ENCODE results near the gene ADAMTS15.
A peak's percentile ranks its signal among the peaks of the same experiment; 100 is the strongest.

ADAMTS15 gene

DNA sequence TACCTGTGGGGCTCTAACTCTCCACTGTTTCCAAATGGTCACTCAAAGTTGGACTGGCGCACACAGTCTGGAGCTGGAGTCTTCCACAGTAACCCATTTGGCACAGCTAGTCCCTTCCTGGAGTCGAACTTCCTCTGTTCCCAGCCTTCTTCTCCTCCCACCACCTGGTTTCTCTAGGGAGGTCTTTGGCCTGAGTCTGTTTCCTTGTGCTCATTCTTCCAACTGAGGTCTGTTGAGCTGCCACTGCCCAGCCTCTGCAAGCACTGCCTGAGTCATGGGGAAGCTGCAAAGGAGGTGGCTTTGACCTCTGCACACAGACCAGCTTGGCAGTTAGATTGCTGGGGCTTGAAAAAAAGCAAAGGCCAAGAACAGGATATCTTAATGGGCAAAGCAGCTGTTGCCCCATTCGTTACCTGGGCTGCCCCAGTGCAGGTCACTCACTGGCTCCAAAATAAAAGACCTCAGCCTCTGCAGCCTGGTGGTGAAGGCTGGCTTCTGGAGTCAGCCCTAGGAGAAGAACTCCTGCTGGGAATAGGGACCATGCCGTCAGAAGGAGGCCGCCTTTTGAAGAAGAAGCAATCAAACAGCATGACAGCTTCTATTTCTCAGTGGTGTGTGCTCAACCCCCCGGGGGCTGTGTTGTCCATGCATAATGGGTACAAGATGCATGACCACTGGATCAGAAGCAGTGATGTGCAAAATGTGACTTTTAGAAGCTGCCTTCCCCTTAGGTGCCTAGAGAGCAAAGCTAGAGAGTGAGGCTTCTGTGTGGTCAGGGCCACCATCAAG, 3.0 kb downstream of the ADAMTS15 start:
- no peak overlapping the region for H3K4me2 ChIP-seq (ENCODE audit: low read length, poor library complexity, severe bottlenecking)
- H4K91ac ChIP-seq (ENCODE audit: low read length), result no peak overlapping the region
- H2BK12ac ChIP-seq (ENCODE audit: low read length in 2 of 2), result peak overlapping the region in 1 of 2 experiments; percentile 32
- H3K27me3 ChIP-seq (ENCODE audit: control insufficient read depth in 1 of 2, insufficient read depth in 1 of 2, low read length in 2 of 2), result peaks cover 0 to 7% of the 10 kb centered on the region in 2 experiments
- H2AFZ ChIP-seq (ENCODE audit: low read depth, low read length), result no peak overlapping the region
- no peak overlapping the region for H4K8ac ChIP-seq (ENCODE audit: low read length)
- no peak overlapping the region for H3K18ac ChIP-seq (ENCODE audit: low read depth in 1 of 2, low read length in 2 of 2)
- peak overlapping the region; percentile 90 for H3K9ac ChIP-seq (ENCODE audit: low read length)
- no peak overlapping the region for H2BK5ac ChIP-seq (ENCODE audit: low read depth, low read length, poor library complexity, severe bottlenecking)
- H2BK120ac ChIP-seq (ENCODE audit: low read depth, low read length), result no peak overlapping the region
- H3K4ac ChIP-seq (ENCODE audit: low read depth in 1 of 2, low read length in 2 of 2), result no peak overlapping the region
- H3K4me3 ChIP-seq (ENCODE audit: insufficient read depth in 1 of 2, low read depth in 1 of 2, low read length in 2 of 2), result peak overlapping the region in 1 of 2 experiments; percentile 97
- H2AK5ac ChIP-seq (ENCODE audit: low read length, severe bottlenecking), result no peak overlapping the region
- peak; percentile 33 for DNase-seq
- peaks cover 33% of the 10 kb centered on the region for H3K4me1 ChIP-seq (ENCODE audit: control insufficient read depth, insufficient read depth, low read depth, low read length)
- H3K27ac ChIP-seq (ENCODE audit: low read length, poor library complexity, severe bottlenecking), result no peak overlapping the region
- H3K36me3 ChIP-seq (ENCODE audit: control insufficient read depth in 1 of 2, insufficient read depth in 2 of 2, low read depth in 1 of 2, low read length in 2 of 2), result peaks cover 0 to 22% of the 10 kb centered on the region in 2 experiments
- no peaks in the 10 kb centered on the region for H3K9me3 ChIP-seq (ENCODE audit: control insufficient read depth, low read length)
- no peak overlapping the region for H2BK15ac ChIP-seq (ENCODE audit: low read depth, poor library complexity, severe bottlenecking)
- H3K14ac ChIP-seq (ENCODE audit: low read length in 2 of 2), result no peak overlapping the region
- no peaks in the 10 kb centered on the region for H3K79me1 ChIP-seq (replicated peaks; ENCODE audit: low read length, poor library complexity, severe bottlenecking)
- H3K23ac ChIP-seq (ENCODE audit: low read length in 2 of 2), result no peak overlapping the region
- WGBS, result 71% methylated on average over 6 of the region's 6 CpGs

DNA sequence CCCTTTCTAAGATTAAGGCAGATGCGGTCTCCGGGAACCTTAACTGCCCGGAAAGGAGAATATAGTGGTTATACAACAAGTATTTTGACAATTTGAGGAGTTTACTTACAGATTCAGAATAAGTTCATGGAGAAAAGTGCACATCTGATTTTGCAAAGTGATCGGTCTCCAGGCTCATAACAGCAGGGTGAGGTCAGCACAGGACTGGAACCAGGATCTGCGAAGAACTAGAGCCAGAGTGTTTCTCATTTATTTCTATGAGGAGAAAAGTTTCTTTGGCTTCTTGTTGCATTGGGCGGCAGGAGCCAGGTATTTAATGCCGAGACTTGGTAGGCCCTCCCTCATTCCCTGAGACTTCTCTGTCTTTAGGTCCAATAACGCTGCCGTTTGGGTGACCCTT, 3.7 kb downstream of the ADAMTS15 start:
- no peak for DNase-seq
- H2BK15ac ChIP-seq (ENCODE audit: low read depth, poor library complexity, severe bottlenecking), result no peak overlapping the region
- 96% methylated on average over 7 of the region's 9 CpGs for WGBS
- no peak overlapping the region for H3K14ac ChIP-seq (ENCODE audit: low read length in 2 of 2)
- H2BK5ac ChIP-seq (ENCODE audit: low read depth, low read length, poor library complexity, severe bottlenecking), result no peak overlapping the region
- H3K9ac ChIP-seq (ENCODE audit: low read length), result peak overlapping the region; percentile 90
- peaks cover 0 to 7% of the 10 kb centered on the region in 2 experiments for H3K27me3 ChIP-seq (ENCODE audit: control insufficient read depth in 1 of 2, insufficient read depth in 1 of 2, low read length in 2 of 2)
- no peak overlapping the region for H3K4ac ChIP-seq (ENCODE audit: low read depth in 1 of 2, low read length in 2 of 2)
- no peaks in the 10 kb centered on the region for H3K79me1 ChIP-seq (replicated peaks; ENCODE audit: low read length, poor library complexity, severe bottlenecking)
- no peak overlapping the region for H2AFZ ChIP-seq (ENCODE audit: low read depth, low read length)
- no peak overlapping the region for H3K27ac ChIP-seq (ENCODE audit: low read length, poor library complexity, severe bottlenecking)
- no peak overlapping the region for H2BK120ac ChIP-seq (ENCODE audit: low read depth, low read length)
- H3K4me1 ChIP-seq (ENCODE audit: control insufficient read depth, insufficient read depth, low read depth, low read length), result peaks cover 33% of the 10 kb centered on the region
- no peak overlapping the region for H2AK5ac ChIP-seq (ENCODE audit: low read length, severe bottlenecking)
- H2BK12ac ChIP-seq (ENCODE audit: low read length in 2 of 2), result no peak overlapping the region
- H3K4me3 ChIP-seq (ENCODE audit: insufficient read depth in 1 of 2, low read depth in 1 of 2, low read length in 2 of 2), result peak overlapping the region in 1 of 2 experiments; percentile 97
- no peak overlapping the region for H3K18ac ChIP-seq (ENCODE audit: low read depth in 1 of 2, low read length in 2 of 2)
- H4K8ac ChIP-seq (ENCODE audit: low read length), result no peak overlapping the region
- no peaks in the 10 kb centered on the region for H3K9me3 ChIP-seq (ENCODE audit: control insufficient read depth, low read length)
- no peak overlapping the region for H4K91ac ChIP-seq (ENCODE audit: low read length)
- H3K36me3 ChIP-seq (ENCODE audit: control insufficient read depth in 1 of 2, insufficient read depth in 2 of 2, low read depth in 1 of 2, low read length in 2 of 2), result peaks cover 0 to 28% of the 10 kb centered on the region in 2 experiments
- no peak overlapping the region for H3K4me2 ChIP-seq (ENCODE audit: low read length, poor library complexity, severe bottlenecking)
- no peak overlapping the region for H3K23ac ChIP-seq (ENCODE audit: low read length in 2 of 2)

GRCh38 chr11:130452940-130453339, 4.5 kb downstream of the ADAMTS15 start:
- H2BK15ac ChIP-seq (ENCODE audit: low read depth, poor library complexity, severe bottlenecking), result no peak overlapping the region
- WGBS, result 68% methylated on average over 2 of the region's 6 CpGs
- H2BK5ac ChIP-seq (ENCODE audit: low read depth, low read length, poor library complexity, severe bottlenecking), result no peak overlapping the region
- no peak overlapping the region for H2BK120ac ChIP-seq (ENCODE audit: low read depth, low read length)
- H3K23ac ChIP-seq (ENCODE audit: low read length in 2 of 2), result no peak overlapping the region
- H3K4ac ChIP-seq (ENCODE audit: low read depth in 1 of 2, low read length in 2 of 2), result no peak overlapping the region
- H3K4me2 ChIP-seq (ENCODE audit: low read length, poor library complexity, severe bottlenecking), result no peak overlapping the region
- H3K9me3 ChIP-seq (ENCODE audit: control insufficient read depth, low read length), result no peaks in the 10 kb centered on the region
- no peak for DNase-seq
- H4K8ac ChIP-seq (ENCODE audit: low read length), result no peak overlapping the region
- no peak overlapping the region for H2AK5ac ChIP-seq (ENCODE audit: low read length, severe bottlenecking)
- no peaks in the 10 kb centered on the region for H3K79me1 ChIP-seq (replicated peaks; ENCODE audit: low read length, poor library complexity, severe bottlenecking)
- H2BK12ac ChIP-seq (ENCODE audit: low read length in 2 of 2), result no peak overlapping the region
- no peak overlapping the region for H3K27ac ChIP-seq (ENCODE audit: low read length, poor library complexity, severe bottlenecking)
- no peak overlapping the region for H3K14ac ChIP-seq (ENCODE audit: low read length in 2 of 2)
- H3K18ac ChIP-seq (ENCODE audit: low read depth in 1 of 2, low read length in 2 of 2), result no peak overlapping the region
- peak overlapping the region; percentile 90 for H3K9ac ChIP-seq (ENCODE audit: low read length)
- H3K27me3 ChIP-seq (ENCODE audit: control insufficient read depth in 1 of 2, insufficient read depth in 1 of 2, low read length in 2 of 2), result peaks cover 0 to 7% of the 10 kb centered on the region in 2 experiments
- peaks cover 32% of the 10 kb centered on the region for H3K4me1 ChIP-seq (ENCODE audit: control insufficient read depth, insufficient read depth, low read depth, low read length)
- H3K36me3 ChIP-seq (ENCODE audit: control insufficient read depth in 1 of 2, insufficient read depth in 2 of 2, low read depth in 1 of 2, low read length in 2 of 2), result peaks cover 0 to 32% of the 10 kb centered on the region in 2 experiments
- no peak overlapping the region for H4K91ac ChIP-seq (ENCODE audit: low read length)
- H2AFZ ChIP-seq (ENCODE audit: low read depth, low read length), result no peak overlapping the region
- peak overlapping the region in 1 of 2 experiments; percentile 97 for H3K4me3 ChIP-seq (ENCODE audit: insufficient read depth in 1 of 2, low read depth in 1 of 2, low read length in 2 of 2)

DNA sequence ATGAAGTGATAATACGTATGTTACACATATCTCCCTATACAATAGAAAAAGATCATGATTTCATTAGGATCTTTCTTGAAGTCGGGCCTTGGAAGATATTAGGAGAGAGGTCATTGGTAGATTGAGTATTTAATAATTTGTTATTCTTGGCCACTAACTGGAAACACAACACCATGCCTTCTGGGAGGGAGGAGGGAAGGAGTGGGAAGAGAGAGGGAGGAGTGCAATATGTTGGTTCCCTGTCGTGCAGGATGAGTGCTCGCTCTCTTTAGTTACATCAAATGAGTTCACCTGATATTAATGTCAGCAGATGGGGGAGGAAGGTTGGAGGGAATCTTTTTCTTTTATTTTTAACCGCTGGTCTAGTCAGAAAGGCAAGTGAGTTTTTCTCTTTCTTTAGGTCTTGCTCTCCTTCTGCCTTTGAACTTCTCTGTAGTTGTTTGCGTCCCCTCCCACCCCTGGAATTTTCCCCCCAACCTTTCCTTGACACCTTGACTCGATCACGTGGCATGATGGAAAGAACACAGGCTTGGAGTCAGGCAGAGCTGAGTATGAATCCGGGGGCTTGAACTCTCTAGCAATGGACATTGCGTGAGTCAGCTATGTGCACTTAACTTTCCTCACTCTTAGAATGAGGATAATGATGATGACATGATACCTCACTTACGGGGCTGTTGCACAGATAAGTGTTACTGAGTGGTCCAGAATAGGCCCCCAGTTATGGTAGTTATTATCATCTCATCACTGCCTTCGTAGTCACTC, 6.2 kb downstream of the ADAMTS15 start:
- H3K23ac ChIP-seq (ENCODE audit: low read length in 2 of 2), result no peak overlapping the region
- H3K27me3 ChIP-seq (ENCODE audit: control insufficient read depth in 1 of 2, insufficient read depth in 1 of 2, low read length in 2 of 2), result peaks cover 0 to 4% of the 10 kb centered on the region in 2 experiments
- H2BK15ac ChIP-seq (ENCODE audit: low read depth, poor library complexity, severe bottlenecking), result no peak overlapping the region
- H2AK5ac ChIP-seq (ENCODE audit: low read length, severe bottlenecking), result no peak overlapping the region
- H3K18ac ChIP-seq (ENCODE audit: low read depth in 1 of 2, low read length in 2 of 2), result no peak overlapping the region
- peak; percentile 36 for DNase-seq
- H4K8ac ChIP-seq (ENCODE audit: low read length), result no peak overlapping the region
- no peaks in the 10 kb centered on the region for H3K79me1 ChIP-seq (replicated peaks; ENCODE audit: low read length, poor library complexity, severe bottlenecking)
- H3K4me1 ChIP-seq (ENCODE audit: control insufficient read depth, insufficient read depth, low read depth, low read length), result peaks cover 22% of the 10 kb centered on the region
- H2AFZ ChIP-seq (ENCODE audit: low read depth, low read length), result no peak overlapping the region
- no peak overlapping the region for H2BK120ac ChIP-seq (ENCODE audit: low read depth, low read length)
- H3K14ac ChIP-seq (ENCODE audit: low read length in 2 of 2), result no peak overlapping the region
- peak overlapping the region; percentile 39 for H3K9ac ChIP-seq (ENCODE audit: low read length)
- no peak overlapping the region for H4K91ac ChIP-seq (ENCODE audit: low read length)
- no peak overlapping the region for H2BK12ac ChIP-seq (ENCODE audit: low read length in 2 of 2)
- 72% methylated on average over 9 of the region's 12 CpGs for WGBS
- H3K9me3 ChIP-seq (ENCODE audit: control insufficient read depth, low read length), result no peaks in the 10 kb centered on the region
- H3K4me3 ChIP-seq (ENCODE audit: insufficient read depth in 1 of 2, low read depth in 1 of 2, low read length in 2 of 2), result peak overlapping the region in 1 of 2 experiments; percentile 20
- H2BK5ac ChIP-seq (ENCODE audit: low read depth, low read length, poor library complexity, severe bottlenecking), result no peak overlapping the region
- no peak overlapping the region for H3K4ac ChIP-seq (ENCODE audit: low read depth in 1 of 2, low read length in 2 of 2)
- H3K4me2 ChIP-seq (ENCODE audit: low read length, poor library complexity, severe bottlenecking), result no peak overlapping the region
- peaks cover 0 to 40% of the 10 kb centered on the region in 2 experiments for H3K36me3 ChIP-seq (ENCODE audit: control insufficient read depth in 1 of 2, insufficient read depth in 2 of 2, low read depth in 1 of 2, low read length in 2 of 2)
- no peak overlapping the region for H3K27ac ChIP-seq (ENCODE audit: low read length, poor library complexity, severe bottlenecking)
